Gastroesophageal sphincter (tissue), 4 donors: ENCODE data around the gene ARFGAP1. TPM values are rescaled to one million over a fixed set of nuclear protein-coding genes. Genes with fewer than 3 reads are reported as not detected.

Source experiments
- ATAC-seq: fragments of 150-250 bp; one replicate; pipeline ENCODE4 v1.9.1; 2016; ENCODE audit warnings: mild to moderate bottlenecking, moderate library complexity
- H3K27ac ChIP-seq, 4 donors: fragments of 200-600 bp; sonication (generic) in 3 of 4; 1 replicate in 3 of 4; 2 replicates in 1 of 4; pipeline ENCODE4 v1.5.1; 2016 to 2019
- H3K27me3 ChIP-seq: fragments of 200-600 bp; sonication (generic); one replicate; pipeline ENCODE4 v1.5.1; 2019
- H3K36me3 ChIP-seq, 2 donors: fragments of 200-600 bp; sonication (generic); one replicate each; pipeline ENCODE4 v1.5.1; 2019; ENCODE audit warnings: control low read depth in 1 of 2
- H3K4me1 ChIP-seq, 3 donors: fragments of 200-600 bp; sonication (generic); 1 replicate in 2 of 3; 2 replicates in 1 of 3; pipeline ENCODE4 v1.5.1; 2016 to 2019; ENCODE audit warnings: control low read depth in 2 of 3
- H3K4me3 ChIP-seq, 2 donors: fragments of 200-600 bp; sonication (generic); one replicate each; pipeline ENCODE4 v1.5.1; 2019; ENCODE audit warnings: mild to moderate bottlenecking in 1 of 2, moderate library complexity in 1 of 2
- H3K9me3 ChIP-seq, 3 donors: fragments of 200-600 bp; sonication (generic); one replicate each; pipeline ENCODE4 v1.5.1; 2017 to 2019; ENCODE audit warnings: control low read depth in 2 of 3
- CTCF ChIP-seq, 4 experiments: fragments of 200-600 bp in 2 of 4; fragments of 450-650 bp in 2 of 4; sonication (generic) in 1 of 4; IDR thresholded peaks; one replicate each; pipeline ENCODE4 v1.5.1; 2017 to 2019; ENCODE audit warnings: antibody characterized with exemption in 4 of 4, mild to moderate bottlenecking in 2 of 4, moderate library complexity in 2 of 4
- EP300 ChIP-seq: sonication (generic); formaldehyde crosslinking; IDR thresholded peaks from one replicate; pipeline ENCODE4 v1.6.1; 2017; ENCODE audit warnings: antibody characterized with exemption, mild to moderate bottlenecking
- POLR2A ChIP-seq, 2 donors: fragments of 450-650 bp; IDR thresholded peaks; one replicate each; pipeline ENCODE4 v1.6.1; 2017; ENCODE audit warnings: antibody characterized with exemption in 2 of 2, mild to moderate bottlenecking in 2 of 2, moderate library complexity in 1 of 2
- POLR2AphosphoS5 ChIP-seq: sonication (generic); formaldehyde crosslinking; IDR thresholded peaks from one replicate; pipeline ENCODE4 v1.6.1; 2017; ENCODE audit warnings: antibody characterized with exemption
- WGBS, 2 donors: methylation state at CpG; one replicate each; pipeline ENCODE4 v1.1.5; 2018; ENCODE audit warnings: low coverage in 1 of 2; 5-methylcytosine and 5-hydroxymethylcytosine counted together
- total RNA-seq, 4 donors: library from RNA; depleted of rRNA; stranded (reverse); fragments of >200 nt; gene quantifications; one replicate each; pipeline ENCODE4 v1.1.0, GENCODE V29; 2016

Gene ARFGAP1
- total RNA-seq, 4 donors from 2014 or later: 35.0 to 50.1 (median 45.2) TPM

- no peak overlapping the region for H3K4me3 ChIP-seq
- H3K27me3 ChIP-seq: peaks cover 23% of the 10 kb centered on the region
- H3K4me1 ChIP-seq: peaks cover 0 to 23% (median 6%) of the 10 kb centered on the region in 3 donors
- no peak overlapping the region for H3K27ac ChIP-seq
- no peak for ATAC-seq
- no peaks in the 10 kb centered on the region for H3K9me3 ChIP-seq
- TF ChIP-seq POLR2A (IDR thresholded peaks at IDR 0.05) (no peak), EP300 (no peak), CTCF (IDR thresholded peaks at IDR 0.05) (no peak), POLR2AphosphoS5 (no peak)
- H3K36me3 ChIP-seq: no peaks in the 10 kb centered on the region
- no CpG with 5 or more reads among the region's 19 CpGs for WGBS, 2 donors
Measured at GRCh38 chr20:63226042-63226943, 46.3 kb upstream of the ARFGAP1 start.

DNA sequence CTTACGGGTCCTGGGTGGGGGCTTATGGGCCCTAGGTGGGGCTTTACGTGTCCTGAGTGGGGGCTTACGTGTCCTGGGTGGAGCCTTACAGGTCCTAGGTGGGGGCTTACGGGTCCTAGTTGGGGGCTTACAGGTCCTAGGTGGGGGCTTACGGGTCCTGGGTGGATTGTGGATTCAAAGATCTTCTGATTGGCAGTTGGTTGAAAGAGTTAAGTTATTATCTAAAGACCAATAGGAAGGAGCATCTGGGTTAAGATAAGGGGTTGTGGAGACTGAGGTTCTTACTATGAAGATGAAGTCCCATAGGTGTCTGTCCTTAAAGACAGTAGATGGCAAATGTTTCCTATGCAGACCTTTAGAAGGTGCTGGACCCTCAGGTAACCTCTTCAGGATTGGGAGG lies 45.4 kb upstream of the ARFGAP1 start:
- no peak for ATAC-seq
- H3K36me3 ChIP-seq: no peaks in the 10 kb centered on the region
- no peak overlapping the region for H3K27ac ChIP-seq
- H3K9me3 ChIP-seq: no peaks in the 10 kb centered on the region
- H3K27me3 ChIP-seq: peaks cover 32% of the 10 kb centered on the region
- TF ChIP-seq POLR2AphosphoS5: no peak
- TF ChIP-seq EP300: no peak
- no peak for TF ChIP-seq CTCF (IDR thresholded peaks at IDR 0.05)
- no peak for TF ChIP-seq POLR2A (IDR thresholded peaks at IDR 0.05)
- H3K4me3 ChIP-seq: no peak overlapping the region
- 88% methylated on average over 2 of the region's 5 CpGs; no CpG with 5 or more reads in 1 of the 2 donors for WGBS, 2 donors
- H3K4me1 ChIP-seq: peaks cover 0 to 23% (median 6%) of the 10 kb centered on the region in 3 donors

GRCh38 chr20:63228806-63229205 lies 43.8 kb upstream of the ARFGAP1 start:
- ATAC-seq: no peak
- TF ChIP-seq POLR2A (IDR thresholded peaks at IDR 0.05): no peak
- TF ChIP-seq EP300: no peak
- TF ChIP-seq POLR2AphosphoS5: no peak
- TF ChIP-seq CTCF (IDR thresholded peaks at IDR 0.05): no peak
- Histone ChIP-seq H3K4me1 (peaks cover 0 to 23% (median 6%) of the 10 kb centered on the region in 3 donors), H3K27ac (no peak overlapping the region), H3K36me3 (no peaks in the 10 kb centered on the region), H3K9me3 (no peaks in the 10 kb centered on the region), H3K4me3 (no peak overlapping the region), H3K27me3 (peaks cover 47% of the 10 kb centered on the region)
- WGBS, 2 donors: 70% methylated on average over 10 of the region's 13 CpGs; no CpG with 5 or more reads in 1 of the 2 donors

DNA sequence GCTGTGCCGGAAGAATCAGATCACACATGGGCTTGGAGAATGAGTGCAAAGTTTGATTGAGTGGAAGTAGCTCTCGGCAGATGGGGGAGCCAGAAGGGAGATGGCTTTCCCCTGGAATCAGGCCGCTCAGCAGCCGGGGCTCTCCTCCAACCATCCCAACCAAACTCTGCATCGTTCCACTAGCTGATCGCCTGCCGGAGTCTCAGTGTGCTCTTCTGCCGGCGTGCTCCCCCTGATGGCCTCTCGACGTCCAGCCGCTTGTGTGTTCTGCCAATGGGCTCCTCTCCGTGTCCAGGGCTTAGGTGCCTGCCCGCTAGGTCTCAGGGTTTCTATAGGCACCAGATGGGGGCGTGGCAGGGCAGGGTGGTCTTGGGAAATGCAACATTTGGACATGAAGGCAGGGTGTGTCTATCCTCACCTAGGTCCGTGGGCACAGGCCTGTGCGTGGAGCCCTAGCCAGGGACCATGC lies 41.8 kb upstream of the ARFGAP1 start:
- H3K27ac ChIP-seq: no peak overlapping the region
- H3K4me3 ChIP-seq: no peak overlapping the region
- peaks cover 0 to 10% (median 0%) of the 10 kb centered on the region in 3 donors for H3K4me1 ChIP-seq
- no peaks in the 10 kb centered on the region for H3K9me3 ChIP-seq
- peak; percentile 76 for ATAC-seq
- 0% methylated on average over 7 of the region's 17 CpGs; no CpG with 5 or more reads in 1 of the 2 donors for WGBS, 2 donors
- peaks cover 67% of the 10 kb centered on the region for H3K27me3 ChIP-seq
- no peaks in the 10 kb centered on the region for H3K36me3 ChIP-seq
- TF ChIP-seq CTCF (IDR thresholded peaks at IDR 0.05) (peak in 3 of 4 experiments; percentile 55 to 71 (median 64)), EP300 (no peak), POLR2AphosphoS5 (no peak)
